Activated CD8-positive, alpha-beta T cell treated with anti-CD3 and anti-CD28 coated beads, Interleukin-2, amount 10 ng/mL, durations not matched to agents 7 days and 5 days (primary cell): ENCODE data around the gene LRRN2. TPM values are rescaled to one million over a fixed set of nuclear protein-coding genes. Genes with fewer than 3 reads are reported as not detected.

Experiments used
- ATAC-seq: fragments of 150-1000 bp; cut with Tn5 transposase; one replicate; pipeline ENCODE4 v1.10.0; 2021; ENCODE audit warnings: moderate library complexity
- CTCF ChIA-PET: fragments of 350-600 bp; sonication (Branson Sonifier 250); formaldehyde crosslinking; loops from one replicate; lab custom pipeline; 2021; ENCODE audit warnings: antibody characterized with exemption; lab: Charles Lee
- POLR2A ChIA-PET: fragments of 350-600 bp; sonication (Branson Sonifier 250); formaldehyde crosslinking; loops from one replicate; lab custom pipeline; 2021; ENCODE audit warnings: antibody characterized with exemption; lab: Charles Lee
- DNase-seq: peaks from one replicate; pipeline ENCODE4 v3.0.0-alpha.2; 2020
- H3K27ac Mint-ChIP-seq: one replicate; pipeline ENCODE4 v1.8.0; 2021; ENCODE audit warnings: mild to moderate bottlenecking, mixed read lengths
- H3K27me3 Mint-ChIP-seq: one replicate; pipeline ENCODE4 v1.8.0; 2021; ENCODE audit warnings: low read depth, mixed read lengths
- H3K36me3 Mint-ChIP-seq: one replicate; pipeline ENCODE4 v1.8.0; 2021; ENCODE audit warnings: low read depth, mixed read lengths
- H3K4me1 Mint-ChIP-seq: one replicate; pipeline ENCODE4 v1.8.0; 2021; ENCODE audit warnings: low read depth, mixed read lengths
- H3K4me3 Mint-ChIP-seq: one replicate; pipeline ENCODE4 v1.8.0; 2021; ENCODE audit warnings: mild to moderate bottlenecking, mixed read lengths
- H3K9me3 Mint-ChIP-seq: one replicate; pipeline ENCODE4 v1.8.0; 2022; ENCODE audit warnings: mixed read lengths; ENCODE audit not compliant: insufficient read depth
- total RNA-seq, 2 experiments: library from RNA; stranded (reverse); gene quantifications; one replicate each; pipeline ENCODE4 v1.2.3, GENCODE V29; 2021

LRRN2 gene
- total RNA-seq, 2 experiments from 2014 or later, result not detected

- no peak for ATAC-seq
- POLR2A ChIA-PET, result interaction anchor here (0.8 to 1.3 kb wide), 2 partner anchors 10 to 52 kb away, joined by 3 to 6 read pairs; partner anchors contain the start of gene MDM4
Observed at GRCh38 chr1:204568576-204569315, 116.8 kb downstream of the LRRN2 start.

More at GRCh38 chr1:204568576-204569315, 116.8 kb downstream of the LRRN2 start:
- Mint-ChIP-seq H3K4me1 (peaks cover 37% of the 10 kb centered on the region), H3K27ac (no peak overlapping the region), H3K27me3 (no peaks in the 10 kb centered on the region), H3K36me3 (peaks cover 12% of the 10 kb centered on the region), H3K9me3 (no peaks in the 10 kb centered on the region), H3K4me3 (no peak overlapping the region)
- CTCF ChIA-PET, result interaction anchor here (0.6 to 5.5 kb wide), 11 partner anchors 10 to 239 kb away, joined by 3 to 175 read pairs (median 4); no protein-coding TSS in a partner anchor
- DNase-seq, result no peak

Other genes with a start within 250 kb of the LRRN2 start
- 10 to 100 TPM; 26.2 to 28.4 TPM for gene PIK3C2B, start 190.9 kb downstream of the LRRN2 start, total RNA-seq
- 10 to 100 TPM; 72.2 to 72.4 TPM for gene MDM4, start 169.3 kb downstream of the LRRN2 start, total RNA-seq
- gene NFASC, start 185.1 kb upstream of the LRRN2 start, total RNA-seq, result under 1 TPM in 1 of 2 experiments, not detected in 1; 0.32 TPM